HG02938 (cell line): ENCODE data around the gene GDPD3.

Experiments
- ATAC-seq: cut with Tn5 transposase; IDR thresholded peaks from one replicate; pipeline ENCODE4 v1.9.1; 2021; ENCODE audit warnings: mild to moderate bottlenecking, moderate library complexity; ENCODE audit not compliant: unreplicated experiment

The GDPD3 gene, protein sequence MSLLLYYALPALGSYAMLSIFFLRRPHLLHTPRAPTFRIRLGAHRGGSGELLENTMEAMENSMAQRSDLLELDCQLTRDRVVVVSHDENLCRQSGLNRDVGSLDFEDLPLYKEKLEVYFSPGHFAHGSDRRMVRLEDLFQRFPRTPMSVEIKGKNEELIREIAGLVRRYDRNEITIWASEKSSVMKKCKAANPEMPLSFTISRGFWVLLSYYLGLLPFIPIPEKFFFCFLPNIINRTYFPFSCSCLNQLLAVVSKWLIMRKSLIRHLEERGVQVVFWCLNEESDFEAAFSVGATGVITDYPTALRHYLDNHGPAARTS

DNA sequence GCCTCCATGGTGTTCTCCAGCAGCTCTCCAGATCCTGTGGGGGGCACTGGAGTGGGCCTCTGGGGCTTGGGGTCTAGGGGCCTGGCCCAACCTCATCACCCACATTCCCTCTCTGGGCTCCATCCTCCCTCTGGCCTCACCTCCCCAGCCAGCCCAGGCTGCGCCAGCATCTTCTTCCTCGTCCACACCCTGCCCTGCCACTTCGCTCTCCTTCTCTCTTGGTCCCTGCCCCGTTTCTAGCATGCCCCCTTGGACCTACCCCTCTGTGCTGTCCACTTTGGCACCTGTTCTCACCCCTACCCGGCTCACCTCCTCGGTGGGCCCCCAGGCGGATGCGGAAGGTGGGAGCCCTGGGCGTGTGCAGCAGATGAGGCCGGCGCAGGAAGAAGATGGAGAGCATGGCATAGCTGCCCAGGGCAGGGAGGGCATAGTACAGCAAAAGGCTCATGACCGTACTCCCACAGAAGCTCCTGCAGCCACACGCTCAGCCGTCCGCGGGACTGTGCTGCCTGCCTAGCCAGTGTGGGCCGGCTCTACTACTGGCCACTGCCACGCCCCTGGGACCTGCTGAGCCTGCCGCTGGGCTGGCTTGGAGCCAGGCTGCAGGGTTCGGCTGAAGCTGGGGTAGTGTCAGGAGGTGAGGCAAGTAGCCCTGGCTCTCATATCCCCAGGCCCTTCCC is at the start of gene GDPD3:
Gene GDPD3 (minus strand): TSS at position 507 of the 680 bp plus-strand sequence. CDS start 59 bp downstream, at position 448.
- no peak for ATAC-seq

DNA sequence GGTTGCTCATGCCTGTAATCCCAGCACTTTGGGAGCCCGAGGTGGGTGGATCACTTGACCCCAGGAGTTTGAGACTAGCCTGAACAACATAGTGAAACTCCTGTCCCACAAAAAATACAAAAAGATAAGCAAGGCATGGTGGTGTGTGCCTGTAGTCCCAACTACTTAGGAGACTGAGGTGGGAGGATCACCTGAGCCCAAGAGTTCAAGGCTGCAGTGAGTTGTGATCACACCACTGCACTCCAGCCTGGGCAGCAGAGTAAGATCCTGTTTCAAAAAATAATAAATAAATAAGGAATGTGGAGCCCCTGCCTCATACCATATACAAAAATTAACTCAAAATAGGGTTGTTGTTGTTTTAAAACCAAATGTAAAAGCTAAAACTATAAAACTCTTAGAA is 43.9 kb upstream of the GDPD3 start:
- no peak for ATAC-seq

DNA sequence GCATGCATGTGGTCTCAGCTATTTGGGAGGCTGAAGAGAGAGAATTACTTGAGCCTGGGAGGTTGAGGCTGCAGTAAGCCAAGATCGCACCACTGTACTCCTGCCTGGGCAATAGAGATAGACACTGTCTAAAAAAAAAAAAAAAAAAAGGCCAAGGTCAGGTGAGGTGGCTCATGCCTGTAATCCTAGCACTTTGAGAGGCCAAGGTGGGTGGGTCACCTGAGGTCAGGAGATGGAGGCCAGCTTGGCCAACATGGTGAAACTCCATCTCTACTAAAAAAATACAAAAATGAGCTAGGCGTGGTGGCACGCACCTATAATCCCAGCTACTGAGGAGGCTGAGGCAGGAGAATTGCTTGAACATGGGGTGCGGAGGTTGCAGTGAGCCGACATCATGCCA is 41.9 kb upstream of the GDPD3 start:
- ATAC-seq = no peak

DNA sequence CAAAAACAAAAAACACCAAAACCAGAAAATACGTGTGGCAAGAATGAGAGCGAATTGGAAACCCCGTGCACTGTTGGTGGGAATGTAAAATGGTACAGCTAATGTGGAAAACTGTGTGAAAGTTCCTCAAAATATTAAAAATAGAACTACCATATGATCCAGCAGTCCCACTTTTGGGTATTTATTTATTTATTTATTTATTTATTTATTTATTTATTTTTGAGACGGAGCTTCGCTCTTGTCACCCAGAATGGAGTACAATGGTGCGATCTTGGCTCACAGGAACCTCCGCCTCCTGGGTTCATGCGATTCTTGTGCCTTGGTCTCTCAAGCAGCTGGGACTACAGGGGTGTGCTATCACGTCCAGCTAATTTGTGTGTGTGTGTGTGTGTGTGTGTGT is 39.2 kb upstream of the GDPD3 start:
- ATAC-seq = no peak

DNA sequence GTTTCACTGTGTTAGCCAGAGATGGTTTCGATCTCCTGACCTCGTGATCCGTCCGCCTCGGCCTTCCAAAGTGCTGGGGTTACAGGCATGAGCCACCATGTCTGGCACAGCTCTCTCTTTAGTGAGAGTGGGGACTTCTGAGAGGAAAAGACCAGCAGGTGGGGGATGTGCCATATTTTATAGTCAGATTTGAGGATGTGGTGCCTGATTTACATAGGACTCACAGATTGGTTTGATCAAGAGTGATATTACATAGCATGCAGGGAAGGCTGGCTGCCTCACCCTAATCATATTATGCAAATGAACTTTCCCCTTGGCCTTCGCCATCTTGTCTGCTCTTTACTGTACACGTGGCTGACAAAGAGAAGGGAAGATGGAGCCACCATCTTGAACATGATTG is 37.8 kb upstream of the GDPD3 start:
- no peak for ATAC-seq

DNA sequence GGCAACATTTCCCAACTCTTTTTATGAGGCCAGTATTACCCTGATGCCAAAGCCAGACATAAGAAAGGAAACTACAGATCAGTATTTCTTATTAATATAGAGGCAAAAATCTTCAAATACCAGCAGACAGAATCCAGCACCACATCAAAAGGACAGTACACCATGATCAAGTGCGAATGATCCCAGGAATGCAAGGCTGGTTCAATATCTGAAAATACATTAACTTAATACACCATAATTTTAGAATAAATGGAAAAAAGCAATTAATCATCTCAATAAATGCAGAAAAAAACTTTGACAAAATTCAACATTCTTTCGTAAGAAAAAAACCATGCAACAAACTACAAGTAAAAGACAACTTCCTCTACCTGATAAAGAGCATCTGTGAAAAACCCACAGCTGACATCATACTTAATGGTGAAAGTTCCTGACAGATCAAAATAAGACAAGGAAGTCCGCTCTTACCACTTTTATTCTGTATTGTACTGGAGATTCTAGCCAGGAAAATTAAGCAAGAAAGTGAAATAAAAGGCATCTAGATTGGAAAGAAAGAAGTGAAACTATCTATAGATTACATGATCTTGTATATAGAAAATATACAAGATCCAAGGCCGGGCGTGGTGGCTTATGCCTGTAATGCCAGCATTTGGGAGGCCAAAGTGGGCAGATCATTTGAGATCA is 36.1 kb upstream of the GDPD3 start:
- no peak for ATAC-seq

DNA sequence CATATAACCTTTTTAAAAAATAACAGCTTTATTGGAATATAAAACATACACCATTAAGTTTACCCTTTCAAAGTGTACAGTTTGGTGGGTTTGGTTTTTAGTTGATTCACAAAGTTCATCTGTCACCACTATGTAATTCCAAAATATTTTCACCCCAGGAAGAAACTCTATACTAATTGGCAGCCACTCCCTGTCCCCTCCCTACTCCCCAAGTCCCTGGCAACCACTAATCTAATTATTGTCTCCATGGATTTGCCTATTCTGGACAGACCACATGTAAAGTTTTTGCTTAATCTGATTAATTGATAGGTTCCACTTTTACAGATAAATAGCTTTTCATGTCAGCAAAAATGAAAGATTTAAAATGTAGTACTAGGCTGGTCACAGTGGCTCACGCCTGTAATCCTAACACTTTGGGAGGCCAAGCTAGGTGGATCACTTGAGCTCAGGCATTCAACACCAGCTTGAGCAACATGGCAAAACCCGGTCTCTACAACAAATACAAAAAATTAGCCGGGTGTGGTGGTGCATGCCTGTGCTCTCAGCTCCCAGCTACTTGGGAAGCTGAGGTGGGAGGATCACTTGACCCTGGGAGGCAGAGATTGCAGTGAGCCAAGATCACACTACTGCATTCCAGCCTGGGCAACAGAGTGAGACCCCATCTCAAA is 34.6 kb upstream of the GDPD3 start:
- ATAC-seq = no peak

DNA sequence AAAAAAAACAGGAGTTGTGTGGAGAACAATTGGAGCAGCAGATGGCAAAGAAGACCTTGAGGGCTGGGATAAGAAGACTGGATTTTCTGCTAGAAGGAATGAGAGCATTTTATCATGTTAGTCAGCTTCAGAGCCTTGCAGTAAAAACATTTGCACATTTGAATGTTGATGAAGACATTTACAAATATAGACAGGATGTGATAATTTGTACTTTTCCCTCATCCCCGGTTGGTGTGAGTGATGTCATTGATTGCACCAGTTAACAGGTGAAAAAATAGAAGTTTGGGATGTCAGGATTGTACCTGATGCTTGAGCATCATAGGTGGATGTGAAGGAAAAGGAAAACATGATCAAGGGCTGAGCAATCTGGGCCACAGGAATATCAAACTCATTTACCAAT is 32.3 kb upstream of the GDPD3 start:
- no peak for ATAC-seq

DNA sequence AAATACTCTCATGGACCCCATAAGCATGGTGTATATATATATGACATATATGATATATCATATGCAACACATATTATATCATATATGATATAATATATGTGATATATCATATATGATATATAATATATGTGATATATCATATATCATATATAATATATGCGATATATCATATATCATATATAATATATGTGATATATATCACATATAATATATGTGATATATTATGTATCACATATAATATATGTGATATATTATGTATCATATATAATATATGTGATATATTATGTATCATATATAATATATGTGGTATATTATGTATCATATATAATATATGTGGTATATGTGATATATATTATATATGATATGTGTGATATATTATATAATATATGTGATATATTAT is 31.6 kb upstream of the GDPD3 start:
- no peak for ATAC-seq

DNA sequence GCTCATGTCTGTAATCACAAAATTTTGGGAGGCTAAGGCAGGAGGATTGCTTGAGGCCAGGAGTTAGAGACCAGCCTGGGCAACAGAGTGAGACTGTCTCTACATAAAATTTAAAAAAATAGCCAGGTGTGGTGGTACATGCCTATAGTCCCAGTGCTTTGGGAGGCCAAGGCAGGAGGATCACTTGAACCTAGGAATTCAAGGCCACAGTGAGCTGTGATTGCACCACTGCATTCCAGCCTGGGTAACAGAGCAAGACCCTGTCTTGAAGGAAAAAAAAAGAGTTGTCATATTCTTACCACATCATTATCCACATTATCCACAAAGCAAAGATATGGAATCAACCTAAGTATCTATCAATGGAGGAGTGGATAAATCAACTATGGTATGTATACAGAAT is 30.7 kb upstream of the GDPD3 start:
- ATAC-seq = no peak

DNA sequence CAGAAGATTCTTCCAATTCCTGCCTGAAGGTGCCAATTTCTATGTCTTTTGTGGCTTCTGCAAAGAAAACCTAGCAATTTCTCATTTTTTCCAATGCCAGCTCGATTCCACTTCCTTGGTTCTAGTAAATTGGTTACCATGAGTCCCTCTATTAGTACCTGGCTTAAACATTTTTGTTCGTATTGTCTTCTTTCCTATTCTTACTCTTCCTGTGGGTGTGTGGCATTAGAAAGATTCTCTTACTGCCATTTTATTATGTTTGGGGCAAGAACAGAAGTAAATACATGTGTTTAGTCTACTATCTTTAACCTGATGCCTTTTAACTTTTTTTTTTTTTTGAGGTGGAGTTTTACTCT is 30.0 kb upstream of the GDPD3 start:
- no peak for ATAC-seq

DNA sequence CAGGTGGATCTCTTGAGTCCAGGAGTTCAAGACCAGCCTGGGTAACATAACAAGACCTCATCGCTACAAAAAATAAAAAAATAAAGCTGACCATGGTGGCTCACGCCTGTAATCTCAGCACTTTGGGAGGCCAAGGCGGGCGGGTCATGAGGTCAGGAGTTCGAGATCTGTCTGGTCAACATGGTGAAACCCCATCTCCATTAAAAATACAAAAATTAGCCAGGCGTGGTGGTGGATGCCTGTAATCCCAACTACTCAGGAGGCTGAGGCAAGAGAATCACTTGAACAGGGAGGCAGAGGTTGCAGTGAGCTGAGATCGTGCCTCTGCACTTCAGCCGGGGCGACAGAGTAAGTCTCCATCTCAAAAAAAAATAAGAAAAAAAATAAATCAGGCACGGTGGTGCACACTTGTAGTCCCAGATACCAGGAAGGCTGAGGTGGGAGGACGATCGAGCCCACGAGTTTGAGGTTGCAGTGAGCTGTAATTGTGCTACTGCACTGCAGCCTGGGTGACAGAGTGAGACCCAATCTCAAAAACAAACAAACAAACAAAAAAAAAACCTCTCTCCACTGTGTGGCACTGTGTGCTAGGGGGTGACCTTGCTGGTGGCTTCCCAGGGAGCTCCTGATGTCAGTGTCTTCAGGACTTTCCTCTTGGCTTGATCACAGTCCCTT is 29.5 kb upstream of the GDPD3 start:
- no peak for ATAC-seq

DNA sequence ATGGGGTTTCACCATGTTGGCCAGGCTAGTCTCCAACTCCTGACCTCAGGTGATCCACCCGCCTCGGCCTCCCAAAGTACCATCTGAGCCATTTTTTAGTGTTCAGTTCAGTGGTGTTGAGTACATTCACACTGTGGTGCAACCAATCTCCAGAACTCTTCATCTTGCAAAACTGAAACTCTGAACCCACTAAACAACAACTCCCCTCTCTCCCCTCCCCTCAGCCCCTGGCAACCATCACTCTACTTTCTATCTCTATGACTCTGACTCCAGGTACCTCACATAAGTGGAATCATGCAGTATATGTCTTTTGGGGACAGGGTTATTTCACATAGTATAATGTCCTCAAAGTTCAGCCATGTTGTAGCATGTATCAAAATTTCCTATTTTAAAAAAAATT is 28.4 kb upstream of the GDPD3 start:
- no peak for ATAC-seq

DNA sequence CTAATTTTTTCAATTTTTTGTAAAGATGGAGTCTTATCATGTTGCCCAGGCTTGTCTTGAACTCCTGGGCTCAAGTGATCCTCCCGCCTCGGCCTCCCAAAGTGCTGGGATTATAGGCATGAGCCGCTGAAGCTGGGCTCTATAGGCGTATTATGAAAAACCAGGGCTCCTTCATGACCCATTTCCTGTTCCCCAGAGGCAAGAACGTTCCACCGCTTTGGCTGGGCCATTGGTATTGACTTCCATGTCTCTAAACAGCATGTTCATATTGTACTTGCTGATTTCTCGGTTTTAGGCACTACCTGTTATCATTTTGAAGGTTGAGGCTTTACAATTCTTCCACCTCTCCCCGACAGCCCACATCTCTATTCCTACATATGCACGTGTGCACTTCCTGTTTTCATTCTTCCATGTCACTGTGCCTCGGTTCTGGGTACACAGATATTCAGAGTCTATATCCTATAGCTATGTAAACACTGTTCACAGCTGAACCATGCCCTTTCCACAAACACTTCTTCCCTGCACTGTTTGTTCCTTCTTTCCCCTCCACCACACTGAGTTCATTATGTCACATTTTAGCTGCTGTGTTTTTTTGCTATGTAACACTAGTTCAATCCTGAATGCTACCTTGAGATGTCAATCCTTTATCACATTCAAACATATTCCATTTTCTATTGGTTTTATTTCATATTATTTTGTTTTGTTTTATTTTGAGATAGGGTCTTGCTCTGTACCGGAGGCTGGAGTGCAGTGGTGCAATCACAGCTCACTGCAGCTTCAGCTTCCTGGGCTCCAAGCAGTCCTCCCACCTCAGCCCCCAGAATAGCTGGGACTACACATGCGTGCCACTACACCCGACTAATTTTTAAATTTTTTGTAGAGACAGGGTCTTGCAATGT is 26.5 kb upstream of the GDPD3 start:
- ATAC-seq = no peak

DNA sequence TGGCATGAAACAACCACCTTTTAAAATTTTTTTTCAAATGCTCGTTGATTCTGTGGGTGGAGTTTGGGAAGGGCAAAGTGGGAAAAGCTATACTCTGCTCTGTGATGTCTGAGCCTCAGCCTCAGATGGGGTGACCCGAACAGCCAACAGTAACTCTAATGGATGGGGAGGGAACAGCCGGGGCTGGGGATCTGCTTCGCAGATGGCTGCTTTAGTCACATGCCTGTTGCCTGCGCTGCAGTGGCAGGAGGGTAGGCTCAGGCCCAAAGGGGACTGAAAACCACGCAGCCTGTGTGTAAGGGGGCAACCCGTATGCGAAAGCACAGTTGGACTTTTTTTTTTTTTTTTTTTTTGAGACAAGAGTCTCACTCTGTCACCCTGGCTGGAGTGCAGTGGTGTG is 24.6 kb upstream of the GDPD3 start:
- ATAC-seq = no peak

DNA sequence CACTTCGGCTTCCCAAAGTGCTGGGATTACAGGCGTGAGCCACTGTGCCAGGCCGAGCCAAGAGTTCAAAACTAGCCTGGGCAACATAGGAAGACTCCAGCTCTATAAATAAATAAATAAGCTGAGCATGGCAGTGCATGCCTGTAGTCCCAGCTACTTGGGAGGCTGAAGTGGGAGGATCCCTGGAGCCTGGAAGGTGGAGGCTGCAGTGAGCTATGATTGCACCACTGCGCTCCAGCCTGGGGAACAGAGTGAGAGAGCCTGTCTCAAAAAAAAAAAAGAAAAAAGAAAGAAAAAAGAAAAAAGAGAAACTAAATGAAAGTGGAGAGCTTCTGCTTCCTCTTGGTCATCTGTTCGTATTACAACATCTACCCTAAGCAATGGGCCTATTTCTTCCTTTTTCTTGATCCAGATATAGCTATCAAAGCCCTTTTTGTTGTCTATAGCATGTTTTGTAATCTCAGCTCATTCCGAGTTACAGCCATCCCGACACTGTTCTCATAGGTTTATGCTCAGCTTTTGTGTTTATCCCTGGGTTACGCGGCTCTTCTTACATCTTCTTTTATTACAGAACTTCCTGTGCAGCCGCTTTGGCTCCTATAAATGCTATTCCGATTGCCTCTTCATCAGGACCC is 23.8 kb upstream of the GDPD3 start:
- no peak for ATAC-seq

DNA sequence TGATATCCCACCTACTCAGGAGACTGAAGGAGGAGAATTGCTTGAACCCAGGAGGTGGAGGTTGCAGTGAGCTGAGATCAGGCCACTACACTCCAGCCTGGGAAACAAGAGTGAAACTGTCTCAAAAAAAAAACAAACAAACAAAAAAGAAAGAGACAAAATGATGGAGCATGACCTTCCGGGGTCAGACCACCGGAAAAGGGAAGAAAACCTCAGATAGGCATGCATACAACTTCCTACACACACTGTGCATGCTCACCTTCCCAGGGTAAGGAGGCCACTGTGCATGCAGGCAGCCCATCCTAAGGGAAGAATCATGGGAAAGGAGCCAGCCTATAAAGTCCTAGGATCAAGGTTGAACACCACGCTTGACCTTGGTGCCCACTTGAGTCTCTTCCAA is 19.3 kb upstream of the GDPD3 start:
- no peak for ATAC-seq

DNA sequence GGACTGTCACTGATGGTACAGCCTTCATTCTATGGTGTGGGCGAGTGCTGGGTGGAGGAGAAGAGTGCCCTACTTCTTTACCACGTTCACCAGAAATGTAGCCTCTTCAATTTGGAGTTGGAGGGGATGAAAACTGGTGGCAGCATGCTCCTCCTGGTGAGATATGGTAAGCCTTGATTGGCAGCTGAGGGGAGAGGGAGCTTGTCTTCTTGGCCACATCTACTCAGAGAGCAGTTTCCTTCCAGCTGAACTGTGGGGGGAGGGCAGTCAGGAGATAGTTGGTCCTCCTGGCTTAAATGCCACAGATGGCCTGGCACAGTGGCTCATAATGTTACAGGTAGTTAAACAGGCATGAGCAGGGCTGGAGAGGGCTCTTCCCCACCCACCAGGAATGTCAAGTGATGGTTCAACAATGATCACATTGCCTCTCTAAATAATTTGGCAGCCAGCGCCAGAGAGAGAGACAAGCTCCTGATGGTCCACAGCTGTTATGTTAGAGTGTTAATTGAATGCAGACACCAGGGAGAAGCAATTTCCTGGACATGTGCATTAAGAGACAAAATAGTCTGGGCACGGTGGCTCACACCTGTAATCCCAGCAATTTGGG is 18.6 kb upstream of the GDPD3 start:
- no peak for ATAC-seq

DNA sequence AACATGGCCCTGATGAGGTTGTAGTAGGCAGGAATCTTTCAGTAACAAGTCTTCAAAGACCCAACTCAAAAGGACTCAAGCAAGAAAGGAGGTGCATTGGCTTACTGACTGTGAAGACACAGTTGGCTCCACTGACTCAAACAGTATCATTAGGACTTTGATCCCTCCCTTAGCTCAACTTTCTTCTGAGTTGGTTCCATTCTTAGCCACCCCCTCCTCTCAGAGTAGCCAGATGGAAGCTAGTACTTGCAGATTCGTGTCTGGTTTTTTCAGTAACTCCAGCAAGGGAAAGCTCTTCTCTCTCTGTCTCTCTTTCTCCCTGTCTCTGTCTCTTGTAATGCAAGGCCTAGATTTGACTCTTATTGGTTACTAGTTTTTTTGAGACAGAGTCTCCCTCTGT is 14.7 kb upstream of the GDPD3 start:
- ATAC-seq = no peak
